Esophagus squamous epithelium (tissue), 5 donors: Measurements from ENCODE around the gene OSGEPL1. TPM values are rescaled to one million over a fixed set of nuclear protein-coding genes. Genes with fewer than 3 reads are reported as not detected.

ENCODE experiments used
- DNase-seq: peaks from one replicate; lab custom pipeline; 2025; lab: John Stamatoyannopoulos, UW
- H3K27ac ChIP-seq, 4 donors: fragments of 200-600 bp; sonication (generic); one replicate each; pipeline ENCODE4 v1.5.1; 2016 to 2019; ENCODE audit warnings: mild to moderate bottlenecking in 1 of 4
- H3K27me3 ChIP-seq, 4 donors: fragments of 200-600 bp; sonication (generic); 1 replicate in 3 of 4; 2 replicates in 1 of 4; pipeline versions ENCODE4 v1.5.1 to v1.6.0; 2017 to 2021; ENCODE audit warnings: antibody characterized with exemption in 1 of 4
- H3K36me3 ChIP-seq, 3 donors: fragments of 200-600 bp; sonication (generic); one replicate each; pipeline ENCODE4 v1.5.1; 2016 to 2019
- H3K4me1 ChIP-seq, 3 donors: fragments of 200-600 bp; sonication (generic); one replicate each; pipeline ENCODE4 v1.5.1; 2017 to 2019
- H3K4me3 ChIP-seq, 4 donors: fragments of 200-600 bp; sonication (generic); 1 replicate in 3 of 4; 2 replicates in 1 of 4; pipeline ENCODE4 v1.5.1; 2016 to 2019; ENCODE audit warnings: mild to moderate bottlenecking in 2 of 4, moderate library complexity in 1 of 4
- H3K9me3 ChIP-seq, 3 donors: fragments of 200-600 bp; sonication (generic); one replicate each; pipeline ENCODE4 v1.5.1; 2016 to 2019
- CTCF ChIP-seq, 6 experiments: fragments of 450-650 bp in 4 of 6; fragments of 200-600 bp in 2 of 6; sonication (generic) in 2 of 6; IDR thresholded peaks; one replicate each; pipeline ENCODE4 v1.5.1; 2016 to 2019; ENCODE audit warnings: antibody characterized with exemption in 6 of 6, mild to moderate bottlenecking in 4 of 6, moderate library complexity in 4 of 6
- POLR2A ChIP-seq, 4 donors: fragments of 450-650 bp; IDR thresholded peaks; one replicate each; pipeline ENCODE4 v1.6.1; 2017; ENCODE audit warnings: antibody characterized with exemption in 4 of 4, mild to moderate bottlenecking in 4 of 4, moderate library complexity in 3 of 4
- WGBS, 2 donors: methylation state at CpG; one replicate each; pipeline ENCODE4 v1.1.5; 2018; 5-methylcytosine and 5-hydroxymethylcytosine counted together
- intact Hi-C: fragments of 100-400 bp; cut with DNase I; formaldehyde crosslinking; loops from one replicate; pipeline ENCODE4 v1.15.0; 2022
- total RNA-seq, 4 donors: library from RNA; depleted of rRNA; stranded (reverse); fragments of >200 nt; gene quantifications; one replicate each; pipeline ENCODE4 v1.1.0, GENCODE V29; 2016
- donor health status: DM: yes; HTN: yes; CAD: no.

Gene OSGEPL1
- total RNA-seq, 4 donors from 2014 or later: 2.8 to 8.7 (median 5.0) TPM

GRCh38 chr2:189799030-189799331 is 36.4 kb upstream of the OSGEPL1 start:
- Histone ChIP-seq H3K27ac (no peak overlapping the region), H3K4me1 (peaks cover 0 to 5% (median 0%) of the 10 kb centered on the region in 3 donors), H3K9me3 (no peaks in the 10 kb centered on the region), H3K27me3 (no peaks in the 10 kb centered on the region), H3K4me3 (no peak overlapping the region), H3K36me3 (peaks cover 2 to 63% (median 5%) of the 10 kb centered on the region in 3 donors)
- intact Hi-C loops: no loop called here
- TF ChIP-seq POLR2A (IDR thresholded peaks at IDR 0.05) (no peak), CTCF (IDR thresholded peaks at IDR 0.05) (no peak)
- no peak for DNase-seq

- no peaks in the 10 kb centered on the region for H3K27me3 ChIP-seq
- TF ChIP-seq POLR2A (IDR thresholded peaks at IDR 0.05) (no peak), CTCF (IDR thresholded peaks at IDR 0.05) (peak in 4 of 6 experiments; percentile 9 to 36 (median 22))
- WGBS, 2 donors: 60 to 66% methylated on average over 4 of the region's 4 CpGs
- H3K9me3 ChIP-seq: no peaks in the 10 kb centered on the region
- no peak overlapping the region for H3K27ac ChIP-seq
- intact Hi-C loops: no loop called here
- H3K4me1 ChIP-seq: peaks cover 0 to 5% (median 0%) of the 10 kb centered on the region in 3 donors
- H3K4me3 ChIP-seq: no peak overlapping the region
- H3K36me3 ChIP-seq: peaks cover 7 to 66% (median 7%) of the 10 kb centered on the region in 3 donors
- DNase-seq: no peak
These were observed 35.9 kb upstream of the OSGEPL1 start for GRCh38 chr2:189798312-189799029.

- intact Hi-C loops: no loop called here
- no peaks in the 10 kb centered on the region for H3K9me3 ChIP-seq
- TF ChIP-seq CTCF (IDR thresholded peaks at IDR 0.05): no peak
- TF ChIP-seq POLR2A (IDR thresholded peaks at IDR 0.05): no peak
- H3K27me3 ChIP-seq: no peaks in the 10 kb centered on the region
- no peak overlapping the region for H3K4me3 ChIP-seq
- WGBS, 2 donors: 86 to 96% methylated on average over 6 of the region's 6 CpGs
- peaks cover 0 to 5% (median 0%) of the 10 kb centered on the region in 3 donors for H3K4me1 ChIP-seq
- DNase-seq: no peak
- H3K27ac ChIP-seq: peak overlapping the region in 1 of 4 donors; percentile 11
- H3K36me3 ChIP-seq: peaks cover 7 to 71% (median 7%) of the 10 kb centered on the region in 3 donors
These were observed 35.3 kb upstream of the OSGEPL1 start for GRCh38 chr2:189797902-189798301.

GRCh38 chr2:189794310-189794709 is 31.7 kb upstream of the OSGEPL1 start:
- Histone ChIP-seq H3K27me3 (no peaks in the 10 kb centered on the region), H3K27ac (no peak overlapping the region), H3K4me3 (no peak overlapping the region), H3K9me3 (no peaks in the 10 kb centered on the region), H3K4me1 (peaks cover 0 to 5% (median 0%) of the 10 kb centered on the region in 3 donors), H3K36me3 (peaks cover 7 to 68% (median 7%) of the 10 kb centered on the region in 3 donors)
- no peak for DNase-seq
- 95 to 96% methylated on average over 1 of the region's 1 CpG for WGBS, 2 donors
- intact Hi-C loops: no loop called here
- no peak for TF ChIP-seq POLR2A (IDR thresholded peaks at IDR 0.05)
- no peak for TF ChIP-seq CTCF (IDR thresholded peaks at IDR 0.05)

GRCh38 chr2:189791338-189792042 is 28.9 kb upstream of the OSGEPL1 start:
- H3K4me1 ChIP-seq: no peaks in the 10 kb centered on the region
- H3K27ac ChIP-seq: no peak overlapping the region
- no peaks in the 10 kb centered on the region for H3K27me3 ChIP-seq
- 85 to 88% methylated on average over 12 of the region's 12 CpGs for WGBS, 2 donors
- no peak for TF ChIP-seq POLR2A (IDR thresholded peaks at IDR 0.05)
- TF ChIP-seq CTCF (IDR thresholded peaks at IDR 0.05): no peak
- DNase-seq: no peak
- peaks cover 7 to 54% (median 7%) of the 10 kb centered on the region in 3 donors for H3K36me3 ChIP-seq
- no peaks in the 10 kb centered on the region for H3K9me3 ChIP-seq
- intact Hi-C loops: no loop called here
- no peak overlapping the region for H3K4me3 ChIP-seq
